H1 (cell line): ENCODE results near the gene TTC9. TPM values are rescaled to one million over a fixed set of nuclear protein-coding genes. Genes with fewer than 3 reads are reported as not detected.

ENCODE experiments used
- HDAC6 ChIP-seq: IDR thresholded peaks from one replicate; pipeline ENCODE4 v1.7.1; 2012; ENCODE audit warnings: low read depth, mild to moderate bottlenecking, inconsistent platforms, low read length, moderate library complexity
- MAFK ChIP-seq: IDR thresholded peaks from 2 replicates; pipeline ENCODE4 v1.6.1; 2012; ENCODE audit warnings: low read depth, mild to moderate bottlenecking, improper control_type of control experiment, low read length
- RAD21 ChIP-seq, 2 experiments: IDR thresholded peaks in 1 of 2; conservative IDR thresholded peaks in 1 of 2; 2 replicates each; pipeline ENCODE4 v1.6.1; 2011; ENCODE audit warnings: low read depth in 2 of 2, low read length in 2 of 2, improper control_type of control experiment in 1 of 2, inconsistent platforms in 1 of 2, mild to moderate bottlenecking in 1 of 2, moderate library complexity in 1 of 2
- SIN3A ChIP-seq, 2 experiments: IDR thresholded peaks in 1 of 2; conservative IDR thresholded peaks in 1 of 2; 2 replicates each; pipeline ENCODE4 v1.6.1; 2011 to 2012; ENCODE audit warnings: low read length in 2 of 2, improper control_type of control experiment in 1 of 2, low read depth in 1 of 2, mild to moderate bottlenecking in 1 of 2
- polyA plus RNA-seq, 7 experiments: library from polyadenylated mRNA; depleted of rRNA in 3 of 7; stranded (reverse) in 5 of 7; unstranded in 2 of 7; fragments of >200 nt in 5 of 7; fragments of 200-250 nt in 2 of 7; gene quantifications; 1 replicate in 5 of 7; 2 replicates in 1 of 7; 4 replicates in 1 of 7; pipeline versions ENCODE4 v1.2.1 to v1.2.3, GENCODE V29; 2011 to 2013; ENCODE audit warnings: missing spikeins in 2 of 7, mixed read lengths in 2 of 7
- total RNA-seq: library from RNA; stranded (reverse); fragmentation: NEBNext Ultra II Directional; extraction: Animal tissue kit (Norgen Biotek cat#: 25700); gene quantifications from 2 replicates; pipeline ENCODE4 v1.2.1, GENCODE V29; 2021

The TTC9 gene
- total and polyA plus RNA-seq, 2 of the 8 experiments (the other 6 are each of a cell fraction or from before 2014, with no cell fraction given) = 21.0 to 29.5 TPM

- no peak for TF ChIP-seq RAD21 (IDR thresholded peaks at IDR 0.05 in 1 of 2, conservative IDR thresholded peaks at IDR 0.05 in 1 of 2; ENCODE audit: low read depth in 2 of 2, low read length in 2 of 2)
- no peak for TF ChIP-seq MAFK
- TF ChIP-seq HDAC6 = no peak
- TF ChIP-seq SIN3A (conservative IDR thresholded peaks at IDR 0.05 in 1 of 2, IDR thresholded peaks at IDR 0.05 in 1 of 2; ENCODE audit: low read depth in 1 of 2, low read length in 2 of 2) = no peak
- TF ChIP-seq, all 59 proteins: peak for 0
These were observed 39.0 kb downstream of the TTC9 start (continued) for GRCh38 chr14:70680748-70681147.
